A673 (cell line): ENCODE measurements around the gene CCDC97.

Source experiments
- CTCF ChIP-seq: fragments of 300-800, 200-600 bp; sonication (generic); conservative IDR thresholded peaks from 2 replicates; pipeline ENCODE4 v1.5.1; 2017; ENCODE audit warnings: low read depth, mild to moderate bottlenecking, antibody characterized with exemption, low read length, moderate library complexity, mixed read lengths
- EZH2 ChIP-seq: fragments of 200-600 bp; sonication (generic); IDR thresholded peaks from 2 replicates; pipeline ENCODE4 v1.6.1; 2017; ENCODE audit warnings: borderline replicate concordance, low read depth, mild to moderate bottlenecking, mixed read lengths, antibody characterized with exemption, low read length; ENCODE audit not compliant: poor library complexity, severe bottlenecking

GRCh38 chr19:41322451-41322850 is 12.5 kb downstream of the CCDC97 start:
- TF ChIP-seq EZH2, result no peak
- TF ChIP-seq CTCF, result no peak
